Stimulated activated CD8-positive, alpha-beta memory T cell treated with anti-CD3 and anti-CD28 coated beads, Interleukin-15, amount 100 ng/mL, for 1 hour (primary cell): ENCODE measurements around the gene MS4A3.
"Not testable (repeated sequence)": the region's sequence is repeated elsewhere in the genome, so short reads cannot be mapped to it uniquely, and the experiment has no call there.

Source experiments
- DNase-seq: peaks from one replicate; pipeline ENCODE4 v3.0.0-alpha.2; 2020; ENCODE audit warnings: low read depth

MS4A3 gene

DNA sequence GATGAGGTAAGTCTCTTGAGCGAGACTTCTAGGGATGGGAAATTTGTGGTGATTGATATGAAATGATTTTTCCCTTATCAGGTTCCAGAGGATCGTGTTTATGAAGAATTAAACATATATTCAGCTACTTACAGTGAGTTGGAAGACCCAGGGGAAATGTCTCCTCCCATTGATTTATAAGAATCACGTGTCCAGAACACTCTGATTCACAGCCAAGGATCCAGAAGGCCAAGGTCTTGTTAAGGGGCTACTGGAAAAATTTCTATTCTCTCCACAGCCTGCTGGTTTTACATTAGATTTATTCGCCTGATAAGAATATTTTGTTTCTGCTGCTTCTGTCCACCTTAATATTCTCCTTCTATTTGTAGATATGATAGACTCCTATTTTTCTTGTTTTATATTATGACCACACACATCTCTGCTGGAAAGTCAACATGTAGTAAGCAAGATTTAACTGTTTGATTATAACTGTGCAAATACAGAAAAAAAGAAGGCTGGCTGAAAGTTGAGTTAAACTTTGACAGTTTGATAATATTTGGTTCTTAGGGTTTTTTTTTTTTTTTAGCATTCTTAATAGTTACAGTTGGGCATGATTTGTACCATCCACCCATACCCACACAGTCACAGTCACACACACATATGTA lies 39.1 kb downstream of the MS4A3 start:
- no peak for DNase-seq

DNA sequence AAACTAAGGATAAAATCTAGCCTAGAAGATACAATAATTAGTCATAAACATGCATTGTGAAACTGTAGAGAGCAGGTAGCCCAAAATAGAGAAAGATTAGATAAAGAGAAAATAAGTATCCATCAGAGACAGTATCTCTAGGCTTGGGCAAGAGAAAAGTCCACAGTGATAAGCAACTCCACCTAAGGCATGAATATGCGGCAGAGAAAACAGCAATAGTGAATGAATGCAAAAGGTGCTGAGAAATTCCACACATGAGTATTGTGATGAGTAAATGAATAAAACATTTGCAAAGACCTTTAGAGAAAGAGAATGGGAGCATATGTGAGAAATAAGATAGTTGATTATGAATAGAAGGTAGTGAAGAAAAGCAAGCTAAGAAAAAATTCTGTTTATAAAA lies 40.7 kb downstream of the MS4A3 start:
- no peak for DNase-seq

DNA sequence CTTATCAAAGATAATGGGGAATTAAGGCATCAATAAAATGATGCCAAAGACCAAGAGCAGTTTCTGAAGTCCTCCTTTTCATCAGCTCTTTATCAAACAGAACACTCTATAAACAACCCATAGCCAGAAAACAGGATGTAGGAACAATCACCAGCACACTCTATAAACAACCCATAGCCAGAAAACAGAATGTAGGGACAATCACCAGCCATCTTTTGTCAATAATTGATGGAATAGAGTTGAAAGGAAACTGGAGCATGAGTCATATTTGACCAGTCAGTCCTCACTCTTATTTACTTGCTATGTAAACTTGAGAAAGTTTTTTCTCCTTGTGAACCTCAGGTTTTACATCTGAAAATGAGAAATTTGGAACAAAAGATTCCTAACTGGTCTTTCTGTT lies 42.0 kb downstream of the MS4A3 start:
- no peak for DNase-seq

DNA sequence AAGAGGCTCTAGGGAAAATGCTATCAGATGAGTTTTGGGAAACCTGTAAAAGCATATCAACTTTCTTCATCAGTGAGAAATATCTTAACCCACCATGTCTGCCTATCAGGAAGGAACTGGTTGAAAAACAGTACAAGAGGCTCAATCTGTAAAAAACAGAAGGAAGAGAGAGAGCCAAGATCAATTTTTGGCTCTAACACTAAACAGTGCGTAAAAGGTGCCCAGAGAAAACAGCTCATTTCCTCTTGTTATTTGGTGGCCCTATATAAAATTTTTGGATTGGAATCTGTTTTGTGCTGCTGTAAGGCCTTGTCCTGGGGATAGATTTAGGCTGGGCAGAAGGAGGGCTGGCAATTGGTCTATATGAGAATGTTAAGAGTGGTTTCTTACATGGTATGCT lies 44.1 kb downstream of the MS4A3 start:
- no peak for DNase-seq

DNA sequence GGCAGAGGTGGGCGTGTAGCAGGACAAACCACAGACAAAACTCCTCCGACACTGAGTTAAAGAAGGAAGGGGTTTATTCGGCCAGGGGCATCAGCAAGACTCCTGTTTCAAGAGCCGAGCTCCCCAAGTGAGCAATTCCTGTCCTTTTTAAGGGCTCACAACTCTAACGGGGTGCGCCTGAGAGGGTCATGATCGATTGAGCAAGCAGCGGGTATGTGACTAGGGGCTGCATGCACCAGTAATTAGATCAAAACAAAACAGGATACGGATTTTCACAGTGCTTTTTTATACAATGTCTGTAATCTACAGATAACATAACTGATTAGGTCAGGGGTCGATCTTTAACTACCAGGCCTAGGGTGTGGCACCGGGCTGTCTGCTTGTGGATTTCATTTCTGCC lies 44.9 kb downstream of the MS4A3 start:
- DNase-seq = not testable (repeated sequence)

DNA sequence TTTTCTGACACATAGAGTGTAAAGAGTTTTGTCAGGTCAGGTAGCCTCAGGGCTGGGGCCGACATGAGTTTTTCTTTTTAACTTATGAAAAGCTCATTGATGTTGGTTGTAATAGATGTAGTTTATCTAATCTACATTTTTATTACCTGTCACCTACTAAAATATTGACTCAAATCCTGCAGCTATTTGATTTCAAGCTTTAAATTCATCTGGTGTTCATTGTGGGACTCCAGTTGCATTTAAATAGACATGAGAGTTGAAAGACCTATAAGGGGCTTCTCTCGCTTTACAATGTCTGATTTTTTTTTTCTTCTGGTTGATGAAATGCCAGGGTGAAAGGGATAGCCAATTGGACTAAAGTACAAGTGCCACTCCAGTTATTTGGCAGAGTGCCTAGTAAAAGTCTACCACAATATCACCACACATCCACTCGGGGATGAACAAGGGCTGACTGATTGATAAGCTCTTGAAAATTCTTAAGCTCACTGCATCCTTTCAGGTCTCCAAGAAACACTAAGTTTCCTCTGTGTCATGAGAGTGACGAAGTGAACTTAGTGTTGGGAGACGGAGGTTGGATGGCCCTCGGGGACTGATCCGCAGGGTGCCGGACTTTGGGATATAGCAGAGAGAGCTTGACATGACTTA lies 48.1 kb downstream of the MS4A3 start:
- not testable (repeated sequence) for DNase-seq

DNA sequence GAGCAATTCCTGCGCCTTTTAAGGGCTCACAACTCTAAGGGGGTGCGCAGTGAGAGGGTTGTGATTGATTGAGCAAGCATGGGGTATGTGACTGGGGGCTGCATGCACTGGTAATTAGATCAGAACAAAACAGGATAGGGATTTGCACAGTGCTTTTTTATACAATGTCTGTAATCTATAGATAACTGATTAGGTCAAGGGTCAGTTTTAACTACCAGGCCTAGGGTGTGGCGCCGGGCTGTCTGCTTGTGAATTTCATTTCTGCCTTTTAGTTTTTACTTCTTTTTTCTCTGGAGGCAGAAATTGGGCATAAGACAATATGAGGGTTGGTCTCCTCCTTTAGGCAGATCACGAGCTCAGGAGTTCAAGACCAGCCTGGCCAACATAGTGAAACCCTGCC lies 52.2 kb downstream of the MS4A3 start:
- not testable (repeated sequence) for DNase-seq

DNA sequence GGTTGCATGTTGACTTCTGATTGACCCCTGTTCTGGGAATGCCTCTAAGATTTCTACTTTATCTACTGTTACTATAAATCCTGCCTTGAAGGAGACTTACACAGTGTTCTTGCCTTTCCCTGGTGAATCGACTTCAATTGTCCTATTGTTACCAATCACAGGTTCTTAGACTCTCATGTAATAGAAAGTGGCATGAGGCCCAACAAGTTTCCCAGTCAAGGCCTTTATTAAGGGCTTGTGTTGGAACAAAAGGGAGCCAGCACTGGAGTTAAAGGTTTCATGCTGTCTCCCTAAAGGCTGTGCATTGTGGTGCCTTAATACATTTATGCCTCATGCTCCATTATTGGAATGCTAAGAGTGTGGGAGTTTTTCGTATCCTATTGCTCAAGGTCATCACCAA lies 55.3 kb downstream of the MS4A3 start:
- no peak for DNase-seq

DNA sequence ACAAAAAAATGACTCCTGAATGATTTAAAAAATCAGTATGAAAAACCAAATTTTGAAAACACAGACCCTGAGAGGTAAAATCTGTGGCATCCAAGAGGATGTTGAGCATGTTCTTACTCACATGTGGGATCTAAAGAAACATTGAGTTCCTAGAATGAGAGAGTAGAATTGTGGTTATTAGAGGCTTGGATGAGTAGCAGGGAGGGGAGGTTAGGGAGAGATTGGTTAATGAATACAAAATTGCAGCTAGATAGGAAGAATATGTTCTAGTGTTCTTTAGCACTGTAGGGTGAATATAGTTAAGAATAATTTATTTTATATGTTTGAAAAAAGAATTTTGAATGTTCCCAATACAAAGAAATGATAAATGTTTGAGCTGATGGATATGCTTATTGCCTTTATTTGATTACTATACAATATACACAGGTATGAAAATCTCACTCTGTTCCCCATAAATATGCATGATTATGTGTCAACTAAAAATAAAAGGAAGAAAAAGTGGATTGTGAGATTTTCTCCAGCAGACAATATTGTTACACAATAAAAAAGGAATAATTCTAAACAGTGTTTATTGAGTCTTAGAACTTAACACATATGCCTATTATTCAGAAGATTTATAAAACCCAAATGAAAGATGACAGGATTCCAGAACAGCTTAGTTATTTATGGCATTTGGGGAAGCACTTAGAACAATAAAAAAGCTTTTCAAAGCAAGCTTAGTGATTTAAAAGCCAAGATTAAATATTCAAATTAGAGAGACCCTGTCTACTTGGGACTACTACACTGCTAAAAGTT lies 60.7 kb downstream of the MS4A3 start:
- no peak for DNase-seq

DNA sequence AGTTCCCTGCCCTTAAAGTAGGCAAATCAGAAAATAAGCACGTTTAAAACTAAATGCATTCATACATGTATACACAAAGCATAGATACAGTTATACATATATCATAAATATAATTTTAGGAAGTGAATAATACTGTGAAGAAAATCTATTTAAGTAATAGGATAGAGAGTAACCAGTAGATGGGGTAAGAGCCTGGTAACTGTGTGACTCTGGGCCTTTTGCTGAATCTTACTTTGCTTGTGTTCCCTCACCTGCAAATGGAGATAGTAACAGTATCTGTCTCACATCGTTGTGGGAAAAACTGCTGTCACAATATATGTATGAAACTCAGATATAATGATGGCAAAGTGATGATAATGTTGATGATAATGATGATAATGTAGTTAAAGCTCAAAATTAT lies 61.9 kb downstream of the MS4A3 start:
- DNase-seq = no peak

DNA sequence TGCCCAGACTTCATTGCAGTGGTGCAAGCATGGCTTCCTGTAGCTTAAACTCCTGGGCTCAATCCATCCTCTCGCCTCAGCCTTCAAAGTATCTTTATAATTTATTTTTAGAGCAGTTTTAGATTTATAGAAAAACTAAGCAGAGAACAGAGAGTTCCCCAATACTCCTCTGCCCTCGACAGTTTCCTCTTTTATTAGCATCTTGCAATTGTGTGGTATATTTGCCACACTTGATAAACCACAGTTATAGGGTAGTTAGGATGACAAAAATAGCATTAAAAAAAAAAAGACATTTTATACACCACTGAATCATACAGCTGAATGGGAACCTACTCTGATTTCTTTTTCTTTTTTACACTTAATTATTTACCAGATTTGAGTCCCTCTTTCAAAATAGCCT lies 63.2 kb downstream of the MS4A3 start:
- no peak for DNase-seq
